ENCODE data around the gene PIK3CD. TPM values are rescaled to one million over a fixed set of nuclear protein-coding genes. Genes with fewer than 3 reads are reported as not detected.
"Not testable (repeated sequence)": the region's sequence is repeated elsewhere in the genome, so short reads cannot be mapped to it uniquely, and the experiment has no call there.

PIK3CD gene
- total RNA-seq, 1 donor from 2014 or later: 3.4 TPM

GRCh38 chr1:9726406-9726805, 74.9 kb downstream of the PIK3CD start:
- DNase-seq: no peak
- intact Hi-C loops (cut with micrococcal nuclease): no loop called here
- no peak for ATAC-seq

DNA sequence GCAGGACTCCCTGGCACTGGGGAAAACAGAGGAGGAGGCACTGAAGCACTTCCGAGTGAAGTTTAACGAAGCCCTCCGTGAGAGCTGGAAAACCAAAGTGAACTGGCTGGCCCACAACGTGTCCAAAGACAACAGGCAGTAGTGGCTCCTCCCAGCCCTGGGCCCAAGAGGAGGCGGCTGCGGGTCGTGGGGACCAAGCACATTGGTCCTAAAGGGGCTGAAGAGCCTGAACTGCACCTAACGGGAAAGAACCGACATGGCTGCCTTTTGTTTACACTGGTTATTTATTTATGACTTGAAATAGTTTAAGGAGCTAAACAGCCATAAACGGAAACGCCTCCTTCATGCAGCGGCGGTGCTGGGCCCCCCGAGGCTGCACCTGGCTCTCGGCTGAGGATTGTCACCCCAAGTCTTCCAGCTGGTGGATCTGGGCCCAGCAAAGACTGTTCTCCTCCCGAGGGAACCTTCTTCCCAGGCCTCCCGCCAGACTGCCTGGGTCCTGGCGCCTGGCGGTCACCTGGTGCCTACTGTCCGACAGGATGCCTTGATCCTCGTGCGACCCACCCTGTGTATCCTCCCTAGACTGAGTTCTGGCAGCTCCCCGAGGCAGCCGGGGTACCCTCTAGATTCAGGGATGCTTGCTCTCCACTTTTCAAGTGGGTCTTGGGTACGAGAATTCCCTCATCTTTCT, 75.5 kb downstream of the PIK3CD start:
- intact Hi-C loops (cut with micrococcal nuclease): no loop called here
- DNase-seq (no peak), ATAC-seq (no peak)

DNA sequence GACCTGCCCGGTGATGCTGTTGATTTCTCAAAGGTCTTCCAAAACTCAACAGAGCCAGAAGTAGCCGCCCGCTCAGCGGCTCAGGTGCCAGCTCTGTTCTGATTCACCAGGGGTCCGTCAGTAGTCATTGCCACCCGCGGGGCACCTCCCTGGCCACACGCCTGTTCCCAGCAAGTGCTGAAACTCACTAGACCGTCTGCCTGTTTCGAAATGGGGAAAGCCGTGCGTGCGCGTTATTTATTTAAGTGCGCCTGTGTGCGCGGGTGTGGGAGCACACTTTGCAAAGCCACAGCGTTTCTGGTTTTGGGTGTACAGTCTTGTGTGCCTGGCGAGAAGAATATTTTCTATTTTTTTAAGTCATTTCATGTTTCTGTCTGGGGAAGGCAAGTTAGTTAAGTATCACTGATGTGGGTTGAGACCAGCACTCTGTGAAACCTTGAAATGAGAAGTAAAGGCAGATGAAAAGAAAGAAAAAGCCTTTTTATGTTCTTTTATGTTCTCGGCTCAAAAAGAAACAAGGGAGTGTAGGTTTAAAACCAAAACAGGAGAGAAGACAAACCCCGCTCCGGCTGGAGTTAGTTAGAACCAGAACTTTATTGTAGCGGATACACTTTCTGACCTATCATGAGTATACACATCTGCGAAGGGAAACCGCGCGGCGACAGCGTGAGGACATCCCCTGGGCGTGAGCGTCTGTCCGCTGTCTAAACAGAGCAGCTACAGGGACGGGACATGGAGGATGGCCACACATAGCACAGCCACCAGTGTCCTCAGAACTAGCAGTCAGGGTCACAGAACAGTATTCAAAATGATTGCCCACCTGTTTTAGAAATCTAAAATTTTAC, 77.1 kb downstream of the PIK3CD start:
- DNase-seq (no peak), ATAC-seq (no peak)
- intact Hi-C loops (cut with micrococcal nuclease): no loop called here

DNA sequence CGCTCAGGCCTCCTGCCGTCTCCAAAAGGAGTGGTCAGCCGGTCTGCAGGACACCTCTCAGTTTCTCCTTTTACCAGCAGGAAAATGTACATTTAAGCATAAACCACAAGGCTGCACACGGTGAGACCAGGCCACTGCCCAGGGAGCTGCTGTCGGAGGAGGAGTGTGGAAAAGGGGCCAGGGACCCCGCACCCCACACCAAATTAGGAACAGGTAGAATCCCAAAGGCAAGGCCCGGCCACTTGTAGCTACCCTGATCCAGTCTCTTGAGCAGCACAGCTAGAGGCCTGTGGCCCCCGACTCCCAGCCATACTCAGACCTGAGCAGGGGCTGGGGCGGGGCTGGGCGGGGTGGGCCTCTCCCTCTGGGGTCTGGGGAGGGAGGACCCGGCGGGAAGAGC, 78.0 kb downstream of the PIK3CD start:
- intact Hi-C loops (cut with micrococcal nuclease): no loop called here
- no peak for DNase-seq
- ATAC-seq: no peak

DNA sequence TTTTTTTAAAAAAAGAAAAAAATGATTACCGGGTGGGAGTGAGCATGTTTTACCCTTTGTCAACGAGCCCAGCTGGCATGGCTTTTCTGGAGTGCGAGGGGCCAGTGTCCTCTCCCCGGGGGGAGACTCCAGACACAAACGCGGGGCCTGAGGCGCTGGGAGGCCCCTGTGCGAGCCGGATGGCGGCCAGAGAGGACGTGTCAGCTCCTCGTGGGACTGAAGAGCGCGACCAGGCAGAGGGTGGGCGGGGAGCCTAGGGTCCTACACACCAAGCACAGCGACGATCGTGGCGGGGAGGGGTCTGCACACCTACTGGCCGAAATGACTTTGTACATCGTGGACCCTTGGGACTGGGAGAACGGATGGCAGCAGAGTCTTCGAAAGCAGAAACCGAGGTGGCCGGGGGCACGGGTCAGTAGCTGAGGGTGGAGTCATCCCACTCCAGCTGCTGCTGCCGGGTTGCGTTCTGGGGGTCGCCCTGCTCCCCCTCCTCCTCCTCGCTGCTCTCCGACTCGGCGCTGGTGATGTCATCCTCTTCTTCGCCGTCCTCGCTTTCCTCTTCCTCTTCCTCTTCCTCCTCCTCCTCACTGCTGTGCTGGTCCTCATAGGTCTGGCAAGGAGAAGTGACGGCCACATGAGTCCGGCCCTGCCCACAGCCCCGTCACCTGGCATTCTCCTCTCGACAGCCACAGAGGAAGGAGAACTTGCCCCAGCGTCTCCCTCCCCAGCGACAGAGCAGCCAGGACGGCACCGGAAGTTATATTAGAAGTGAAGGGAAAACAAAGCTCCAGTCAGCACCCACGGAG, 78.8 kb downstream of the PIK3CD start:
- DNase-seq (peak; percentile 60), ATAC-seq (peak; percentile 67)
- intact Hi-C loops (cut with micrococcal nuclease): no loop called here

- intact Hi-C loops (cut with micrococcal nuclease): no loop called here
- no peak for ATAC-seq
- no peak for DNase-seq
Measured at GRCh38 chr1:9731051-9731537, 79.6 kb downstream of the PIK3CD start.

DNA sequence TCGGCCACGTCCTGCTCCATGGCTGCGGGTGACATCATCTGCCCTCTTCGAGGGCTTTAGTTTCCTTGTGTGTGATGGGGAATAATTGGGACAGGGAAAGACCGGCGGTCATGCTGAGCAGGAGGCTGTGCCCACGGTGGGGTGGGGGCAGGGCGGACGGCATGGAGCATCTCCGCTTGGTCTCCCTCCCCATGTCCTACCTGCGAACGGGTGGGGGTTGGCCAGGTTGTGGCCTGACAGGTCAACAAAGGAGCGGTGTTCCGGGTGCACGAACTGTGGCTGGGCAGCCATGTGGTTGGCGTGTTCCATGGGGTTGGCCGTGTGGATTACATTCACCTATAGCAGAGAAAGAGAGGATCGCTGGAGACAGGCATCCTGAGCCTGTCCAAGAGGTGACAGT, 80.0 kb downstream of the PIK3CD start:
- intact Hi-C loops (cut with micrococcal nuclease): no loop called here
- no peak for DNase-seq
- no peak for ATAC-seq

DNA sequence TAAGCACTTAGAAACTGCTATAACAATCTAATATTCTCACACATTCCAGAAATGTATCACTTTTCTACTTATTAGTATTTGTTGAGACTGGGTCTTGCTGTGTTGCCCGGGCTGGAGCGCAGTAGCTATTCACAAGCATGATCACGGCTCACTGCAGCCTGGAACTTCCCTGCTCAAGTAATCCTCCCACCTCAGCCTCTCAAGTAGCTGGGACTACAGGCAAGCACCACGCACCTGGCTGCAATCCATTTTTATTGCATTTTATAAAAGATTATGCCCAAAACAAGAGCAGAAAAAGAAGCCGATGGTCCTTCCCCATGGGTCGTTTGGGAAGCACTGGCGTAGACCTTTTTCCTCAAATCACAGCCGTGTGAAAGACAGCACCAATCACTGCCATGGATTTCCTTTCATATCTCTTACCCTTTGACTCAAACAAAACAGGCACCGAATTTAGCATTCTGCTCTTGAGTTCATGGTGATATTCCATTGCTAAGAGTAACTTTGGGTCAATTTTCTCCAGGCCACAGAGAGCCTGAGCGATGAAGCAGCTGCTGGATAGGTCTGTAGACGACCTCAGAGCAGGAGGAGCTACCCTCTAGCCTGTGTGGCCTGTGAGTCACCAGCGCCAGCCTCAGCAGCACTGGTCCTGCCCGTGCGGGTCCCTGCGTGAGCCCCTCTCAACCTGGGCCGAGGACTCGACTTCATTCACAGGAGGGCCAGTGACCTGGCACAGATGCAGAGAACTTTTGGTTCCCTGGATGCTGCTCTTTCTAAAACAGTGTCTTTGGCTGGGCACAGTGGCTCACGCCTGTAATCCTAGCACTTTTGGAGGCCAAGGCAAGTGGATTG, 80.8 kb downstream of the PIK3CD start:
- intact Hi-C loops (cut with micrococcal nuclease): no loop called here
- DNase-seq (no peak), ATAC-seq (no peak)

DNA sequence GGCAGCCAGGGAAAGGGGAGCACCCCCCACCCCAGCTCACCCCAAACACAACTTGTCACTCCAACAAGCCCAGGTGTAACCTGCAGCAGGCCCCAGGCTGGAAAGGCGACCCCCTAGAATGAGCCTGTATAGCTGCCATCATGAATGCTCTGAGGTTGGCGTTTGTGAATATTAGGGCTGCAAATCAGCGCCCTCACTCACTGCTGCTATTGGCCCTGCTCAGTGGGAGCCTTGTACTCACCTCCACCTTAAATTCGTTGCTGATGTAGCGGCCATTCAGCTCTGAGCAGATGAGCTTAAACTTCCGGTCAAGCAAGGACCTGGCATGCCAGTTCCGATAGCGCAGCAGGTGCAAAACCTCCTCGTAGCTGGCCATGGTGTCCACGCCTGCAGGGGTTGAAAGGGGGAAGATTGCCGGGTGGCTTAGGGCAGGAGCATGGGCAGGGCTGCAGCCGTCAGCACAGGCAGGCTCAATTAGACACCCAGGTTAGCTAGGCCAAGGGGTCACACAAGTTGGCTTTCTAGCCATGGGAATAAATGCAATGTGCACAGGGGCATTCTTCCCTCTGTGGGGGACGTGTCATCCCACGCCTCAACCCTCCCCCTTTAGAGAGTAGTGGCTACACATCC, 81.7 kb downstream of the PIK3CD start:
- DNase-seq (peak; percentile 6), ATAC-seq (no peak)
- intact Hi-C loops (cut with micrococcal nuclease): no loop called here

DNA sequence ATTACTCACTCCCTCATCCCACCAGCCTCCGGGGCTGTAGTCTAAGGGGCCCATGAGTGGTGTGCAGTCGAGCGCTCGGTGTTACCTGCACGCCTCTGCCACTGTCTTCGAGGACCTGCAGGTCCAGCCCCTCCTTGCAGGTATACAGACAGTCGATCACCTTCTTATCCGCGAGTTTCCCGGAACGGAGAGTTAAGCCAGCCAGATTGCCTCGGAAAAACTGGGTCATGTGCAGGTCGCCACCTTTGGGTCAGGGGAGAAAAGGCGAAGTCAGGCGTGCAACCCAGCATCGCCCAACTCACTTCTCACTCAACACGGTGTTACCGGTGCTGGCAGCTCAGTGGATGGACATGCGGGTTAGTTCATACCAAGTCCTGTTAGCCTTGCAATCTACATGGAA, 84.3 kb downstream of the PIK3CD start:
- no peak for ATAC-seq
- no peak for DNase-seq
- intact Hi-C loops (cut with micrococcal nuclease): no loop called here

DNA sequence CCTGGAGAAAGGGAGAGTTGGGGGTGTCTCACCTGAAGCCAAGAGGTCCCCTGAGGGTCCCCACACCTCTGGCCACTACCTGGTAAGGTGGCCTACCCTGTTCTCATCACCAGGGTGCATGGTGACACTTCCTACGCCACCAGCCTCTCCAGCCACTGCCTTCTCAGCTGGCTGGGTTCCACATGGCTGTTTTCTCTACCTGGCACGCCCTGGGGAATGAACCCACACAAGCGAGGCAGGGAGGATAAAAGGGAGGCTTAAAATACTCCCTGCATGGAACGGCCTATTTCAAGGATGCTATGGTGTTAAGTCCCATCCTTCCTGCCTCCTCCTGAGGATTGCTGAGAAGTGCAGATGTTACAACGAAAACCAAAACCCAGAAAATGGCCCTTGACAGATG, 84.7 kb downstream of the PIK3CD start:
- DNase-seq: no peak
- intact Hi-C loops (cut with micrococcal nuclease): no loop called here
- ATAC-seq: no peak

GRCh38 chr1:9737057-9737456, 85.5 kb downstream of the PIK3CD start:
- no peak for DNase-seq
- no peak for ATAC-seq
- intact Hi-C loops (cut with micrococcal nuclease): no loop called here

- intact Hi-C loops (cut with micrococcal nuclease): no loop called here
- ATAC-seq: no peak
- no peak for DNase-seq
Measured at GRCh38 chr1:9737671-9738070, 86.1 kb downstream of the PIK3CD start.

DNA sequence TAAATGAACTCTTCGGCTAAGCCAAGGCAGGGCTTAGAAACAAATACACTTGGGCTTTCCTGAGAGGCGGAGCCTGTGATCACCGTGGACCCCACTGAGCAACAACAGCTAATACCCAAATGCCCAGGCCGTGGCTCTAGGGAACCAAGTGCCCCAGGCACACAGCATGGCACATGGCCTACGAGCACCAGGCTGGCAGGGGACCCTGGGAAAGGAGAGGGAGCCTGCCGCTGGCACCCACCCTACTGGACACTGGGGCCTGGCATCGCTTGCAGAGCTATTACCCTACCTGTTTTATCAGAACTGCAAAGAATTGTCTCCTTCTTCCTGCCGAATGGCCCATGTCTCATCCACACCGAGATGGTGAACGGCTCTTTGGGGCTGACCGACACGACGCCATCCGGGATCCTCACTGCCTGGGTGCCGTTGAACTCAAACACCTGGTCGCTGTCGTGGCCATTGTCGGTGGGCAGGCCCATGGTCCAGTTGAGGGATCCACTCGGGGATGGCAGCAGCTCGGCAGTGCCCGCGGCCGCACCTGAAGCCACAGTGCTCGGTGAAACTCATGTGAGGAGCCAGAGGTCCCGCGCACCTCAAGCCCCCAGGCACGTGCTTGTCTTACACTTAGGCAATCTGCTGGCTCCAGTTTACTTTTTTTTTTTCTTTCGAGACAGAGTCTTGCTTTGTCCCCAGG, 92.7 kb downstream of the PIK3CD start:
- DNase-seq: no peak
- intact Hi-C loops (cut with micrococcal nuclease): no loop called here
- no peak for ATAC-seq

DNA sequence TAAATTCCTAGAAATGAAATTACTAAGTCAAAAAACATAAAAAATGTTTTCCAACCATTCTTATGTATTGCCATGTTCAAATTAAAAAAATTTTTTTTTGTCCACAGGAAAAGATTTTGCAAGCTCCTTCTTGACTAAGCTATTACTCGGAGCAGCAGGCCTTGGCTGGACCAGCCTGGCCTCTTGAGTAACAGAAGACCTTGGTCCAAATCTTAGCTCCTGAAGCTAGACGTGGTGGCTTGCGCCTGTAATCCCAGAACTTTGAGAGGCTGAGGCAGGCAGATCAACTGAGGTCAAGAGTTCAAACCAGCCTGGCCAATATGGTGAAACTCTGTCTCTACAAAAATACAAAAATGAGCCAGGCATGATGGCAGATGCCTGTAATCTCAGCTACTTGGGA, 94.7 kb downstream of the PIK3CD start:
- intact Hi-C loops (cut with micrococcal nuclease): no loop called here
- no peak for DNase-seq
- no peak for ATAC-seq

DNA sequence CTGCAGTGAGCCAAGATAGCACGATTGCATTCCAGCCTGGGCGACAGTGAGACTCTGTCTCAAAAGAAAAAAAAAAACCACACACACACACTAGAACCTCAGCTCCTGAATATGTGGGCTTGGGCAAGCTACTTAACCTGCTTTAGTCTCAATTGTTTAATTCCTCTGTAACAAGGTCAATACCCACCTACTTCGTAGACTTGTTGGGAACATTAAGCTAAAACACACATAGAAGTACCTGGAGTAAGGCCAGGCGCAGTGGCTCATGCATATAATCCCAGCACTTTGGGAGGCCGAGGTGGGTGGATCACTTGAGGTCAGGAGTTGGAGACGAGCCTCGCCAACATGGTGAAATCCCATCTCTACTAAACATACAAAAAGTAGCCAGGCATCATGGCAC, 95.1 kb downstream of the PIK3CD start:
- intact Hi-C loops (cut with micrococcal nuclease): no loop called here
- ATAC-seq (no peak), DNase-seq (no peak)

- ATAC-seq; DNase-seq; intact Hi-C loops (cut with micrococcal nuclease): not testable (repeated sequence)
Measured at GRCh38 chr1:9748391-9748790, 96.9 kb downstream of the PIK3CD start.

GRCh38 chr1:9749361-9749760, 97.8 kb downstream of the PIK3CD start:
- intact Hi-C loops (cut with micrococcal nuclease): no loop called here
- DNase-seq (no peak), ATAC-seq (no peak)

Data from left ventricle myocardium superior (tissue), 1 donor.